Measurements from ENCODE around the gene XPR1. TPM values are rescaled to one million over a fixed set of nuclear protein-coding genes. Genes with fewer than 3 reads are reported as not detected.

Gene XPR1
- total RNA-seq, 3 donors from 2014 or later (not counting 1 experiment from before 2014, with no cell fraction given), result 14.8 to 18.2 (median 16.7) TPM

DNA sequence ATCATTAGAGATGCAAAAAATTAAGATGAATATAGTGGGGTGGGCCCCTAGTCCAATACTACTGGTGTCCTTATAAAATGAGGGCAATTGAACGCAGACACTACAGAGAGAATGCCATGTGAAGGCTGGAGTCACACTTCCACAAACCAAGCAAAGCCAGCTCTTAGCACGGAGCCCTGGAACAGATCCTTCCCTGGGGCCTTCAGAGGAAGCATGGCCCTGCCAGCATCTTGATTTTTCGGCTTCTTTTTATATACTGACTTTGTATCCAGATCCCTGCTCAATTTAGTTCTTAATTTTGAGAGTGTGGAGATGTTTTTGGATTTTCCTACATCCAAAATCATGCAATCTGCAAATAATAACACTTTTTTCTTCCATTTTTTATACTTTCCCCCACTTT lies 270.7 kb downstream of the XPR1 start:
- Histone ChIP-seq H3K27ac (ENCODE audit: low read length) (no peak overlapping the region), H3K9me3 (ENCODE audit: control insufficient read depth, insufficient read depth, low read length) (no peaks in the 10 kb centered on the region), H3K4me1 (ENCODE audit: control insufficient read depth, insufficient read depth, low read length) (no peaks in the 10 kb centered on the region), H3K27me3 (ENCODE audit: control insufficient read depth, insufficient read depth, low read length) (no peaks in the 10 kb centered on the region), H3K36me3 (ENCODE audit: control insufficient read depth, insufficient read depth, low read length) (no peaks in the 10 kb centered on the region), H3K4me3 (ENCODE audit: low read length) (no peak overlapping the region)
- no peaks in the 10 kb centered on the region for H3K4me1 Mint-ChIP-seq
- H3K4me3 Mint-ChIP-seq, result no peak overlapping the region
- DNase-seq (no peak), ATAC-seq (no peak)
- intact Hi-C loops (cut with micrococcal nuclease), result no loop called here
- H3K9me3 Mint-ChIP-seq, result no peaks in the 10 kb centered on the region
- H3K36me3 Mint-ChIP-seq, result no peaks in the 10 kb centered on the region
- no peaks in the 10 kb centered on the region for H3K27me3 Mint-ChIP-seq (ENCODE audit: low read depth in 2 of 2)
- TF ChIP-seq, protein P1, sequence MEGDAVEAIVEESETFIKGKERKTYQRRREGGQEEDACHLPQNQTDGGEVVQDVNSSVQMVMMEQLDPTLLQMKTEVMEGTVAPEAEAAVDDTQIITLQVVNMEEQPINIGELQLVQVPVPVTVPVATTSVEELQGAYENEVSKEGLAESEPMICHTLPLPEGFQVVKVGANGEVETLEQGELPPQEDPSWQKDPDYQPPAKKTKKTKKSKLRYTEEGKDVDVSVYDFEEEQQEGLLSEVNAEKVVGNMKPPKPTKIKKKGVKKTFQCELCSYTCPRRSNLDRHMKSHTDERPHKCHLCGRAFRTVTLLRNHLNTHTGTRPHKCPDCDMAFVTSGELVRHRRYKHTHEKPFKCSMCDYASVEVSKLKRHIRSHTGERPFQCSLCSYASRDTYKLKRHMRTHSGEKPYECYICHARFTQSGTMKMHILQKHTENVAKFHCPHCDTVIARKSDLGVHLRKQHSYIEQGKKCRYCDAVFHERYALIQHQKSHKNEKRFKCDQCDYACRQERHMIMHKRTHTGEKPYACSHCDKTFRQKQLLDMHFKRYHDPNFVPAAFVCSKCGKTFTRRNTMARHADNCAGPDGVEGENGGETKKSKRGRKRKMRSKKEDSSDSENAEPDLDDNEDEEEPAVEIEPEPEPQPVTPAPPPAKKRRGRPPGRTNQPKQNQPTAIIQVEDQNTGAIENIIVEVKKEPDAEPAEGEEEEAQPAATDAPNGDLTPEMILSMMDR (IDR thresholded peaks at IDR 0.05), result no peak
- WGBS (ENCODE audit: insufficient coverage), result 97% methylated on average over 3 of the region's 3 CpGs
- H3K27ac Mint-ChIP-seq, result no peak overlapping the region

DNA sequence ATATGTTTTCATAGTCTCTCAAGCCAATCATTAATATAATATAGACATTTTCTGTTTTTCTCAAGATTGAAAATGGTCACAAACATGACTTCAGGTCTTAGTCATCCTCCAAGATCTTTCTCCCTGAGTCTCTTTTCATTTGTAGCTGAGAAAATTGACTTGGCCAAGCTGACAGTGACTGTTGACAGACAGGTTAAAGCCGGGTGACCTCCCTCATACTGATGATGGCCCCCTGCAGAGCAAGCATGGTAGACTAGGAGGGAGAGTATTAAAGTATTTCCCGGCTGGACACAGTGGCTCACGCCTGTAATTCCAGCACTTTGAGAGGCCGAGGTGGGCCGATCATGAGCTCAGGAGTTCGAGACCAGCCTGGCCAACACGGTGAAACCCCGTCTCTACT lies 274.1 kb downstream of the XPR1 start:
- TF ChIP-seq, protein P1 (IDR thresholded peaks at IDR 0.05), result no peak
- Mint-ChIP-seq H3K36me3 (no peaks in the 10 kb centered on the region), H3K27me3 (ENCODE audit: low read depth in 2 of 2) (peaks cover 8 to 14% of the 10 kb centered on the region in 2 donors), H3K9me3 (no peaks in the 10 kb centered on the region), H3K4me1 (no peaks in the 10 kb centered on the region), H3K4me3 (no peak overlapping the region), H3K27ac (no peak overlapping the region)
- Histone ChIP-seq H3K4me3 (ENCODE audit: low read length) (no peak overlapping the region), H3K4me1 (ENCODE audit: control insufficient read depth, insufficient read depth, low read length) (no peaks in the 10 kb centered on the region), H3K9me3 (ENCODE audit: control insufficient read depth, insufficient read depth, low read length) (no peaks in the 10 kb centered on the region), H3K27me3 (ENCODE audit: control insufficient read depth, insufficient read depth, low read length) (no peaks in the 10 kb centered on the region), H3K27ac (ENCODE audit: low read length) (no peak overlapping the region), H3K36me3 (ENCODE audit: control insufficient read depth, insufficient read depth, low read length) (no peaks in the 10 kb centered on the region)
- ATAC-seq (no peak), DNase-seq (no peak)
- intact Hi-C loops (cut with micrococcal nuclease), result no loop called here
- 97% methylated on average over 8 of the region's 8 CpGs for WGBS (ENCODE audit: insufficient coverage)

DNA sequence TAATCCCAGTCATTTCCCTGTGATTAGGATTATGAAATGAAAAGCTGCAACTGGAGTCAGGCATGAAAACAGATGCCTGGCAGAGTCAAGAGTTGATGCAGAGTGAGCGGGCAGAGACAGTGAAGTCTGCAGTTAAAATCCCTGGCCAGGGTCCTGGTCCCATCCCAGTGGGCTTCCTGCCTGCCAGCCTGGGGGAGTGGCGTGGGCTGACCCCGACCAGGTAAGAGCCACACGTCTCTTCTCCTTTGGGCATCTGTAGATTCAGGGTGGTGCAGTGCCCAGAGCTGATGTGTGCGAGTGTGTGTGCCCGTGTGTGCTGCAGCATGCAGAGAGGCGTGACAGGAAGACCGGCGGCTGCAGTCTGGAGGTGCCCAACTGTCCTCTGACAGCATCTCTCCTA lies 274.7 kb downstream of the XPR1 start:
- H3K9me3 Mint-ChIP-seq, result no peaks in the 10 kb centered on the region
- H3K4me1 Mint-ChIP-seq, result no peaks in the 10 kb centered on the region
- intact Hi-C loops (cut with micrococcal nuclease), result no loop called here
- Histone ChIP-seq H3K4me3 (ENCODE audit: low read length) (no peak overlapping the region), H3K27ac (ENCODE audit: low read length) (no peak overlapping the region), H3K9me3 (ENCODE audit: control insufficient read depth, insufficient read depth, low read length) (no peaks in the 10 kb centered on the region), H3K27me3 (ENCODE audit: control insufficient read depth, insufficient read depth, low read length) (no peaks in the 10 kb centered on the region), H3K4me1 (ENCODE audit: control insufficient read depth, insufficient read depth, low read length) (no peaks in the 10 kb centered on the region), H3K36me3 (ENCODE audit: control insufficient read depth, insufficient read depth, low read length) (no peaks in the 10 kb centered on the region)
- H3K27me3 Mint-ChIP-seq (ENCODE audit: low read depth in 2 of 2), result peaks cover 10 to 14% of the 10 kb centered on the region in 2 donors
- H3K27ac Mint-ChIP-seq, result no peak overlapping the region
- 87% methylated on average over 9 of the region's 9 CpGs for WGBS (ENCODE audit: insufficient coverage)
- TF ChIP-seq, protein P1 (IDR thresholded peaks at IDR 0.05), result no peak
- no peak overlapping the region for H3K4me3 Mint-ChIP-seq
- DNase-seq (no peak), ATAC-seq (no peak)
- H3K36me3 Mint-ChIP-seq, result no peaks in the 10 kb centered on the region

DNA sequence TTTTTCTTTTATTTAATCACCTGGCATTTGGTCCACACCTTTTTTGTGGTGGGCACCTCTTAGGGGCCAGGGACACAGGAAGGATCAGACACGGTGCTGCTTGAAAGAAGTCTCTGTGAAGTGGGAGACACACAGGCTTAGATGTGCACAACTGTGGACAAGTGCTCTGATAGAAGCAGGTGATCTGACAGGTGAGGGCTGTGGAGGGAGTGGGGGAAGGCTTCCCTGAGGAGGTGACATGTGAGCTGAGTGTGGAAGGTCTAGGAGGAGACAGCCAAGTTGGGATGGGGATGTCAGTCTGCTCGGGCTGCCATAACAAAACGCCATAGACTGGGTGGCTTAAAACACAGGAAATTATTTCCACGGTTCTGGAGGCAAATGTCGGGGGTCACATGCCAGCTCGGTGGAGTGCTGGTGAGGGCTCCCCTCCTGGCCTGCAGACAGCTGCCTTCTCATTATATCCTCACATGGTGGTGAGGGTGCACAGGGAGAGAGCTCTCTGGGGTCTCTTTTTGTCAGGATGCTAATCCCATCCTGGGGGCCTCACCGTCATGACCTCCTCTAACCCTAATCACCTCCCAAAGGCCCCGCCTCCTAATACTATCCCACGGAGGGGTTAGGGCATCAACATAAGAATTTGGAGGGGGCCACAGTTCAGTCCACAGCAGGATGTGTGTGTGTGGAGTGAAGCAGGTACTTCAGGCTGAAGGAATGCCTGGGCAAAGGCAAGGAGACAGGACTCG lies 275.7 kb downstream of the XPR1 start:
- DNase-seq, result no peak
- no peak overlapping the region for H3K27ac Mint-ChIP-seq
- intact Hi-C loops (cut with micrococcal nuclease), result no loop called here

More for the DNA sequence above, 275.7 kb downstream of the XPR1 start:
- no peaks in the 10 kb centered on the region for H3K36me3 ChIP-seq (ENCODE audit: control insufficient read depth, insufficient read depth, low read length)
- H3K9me3 ChIP-seq (ENCODE audit: control insufficient read depth, insufficient read depth, low read length), result no peaks in the 10 kb centered on the region
- peaks cover 7% of the 10 kb centered on the region for H3K4me1 ChIP-seq (ENCODE audit: control insufficient read depth, insufficient read depth, low read length)
- WGBS (ENCODE audit: insufficient coverage), result 85% methylated on average over 10 of the region's 10 CpGs
- H3K27me3 Mint-ChIP-seq (ENCODE audit: low read depth in 2 of 2), result peaks cover 14 to 16% of the 10 kb centered on the region in 2 donors
- peaks cover 0 to 3% of the 10 kb centered on the region in 2 donors for H3K4me1 Mint-ChIP-seq
- H3K27ac ChIP-seq (ENCODE audit: low read length), result no peak overlapping the region
- no peaks in the 10 kb centered on the region for H3K36me3 Mint-ChIP-seq
- no peak overlapping the region for H3K4me3 Mint-ChIP-seq
- no peaks in the 10 kb centered on the region for H3K9me3 Mint-ChIP-seq
- no peak overlapping the region for H3K4me3 ChIP-seq (ENCODE audit: low read length)
- peaks cover 5% of the 10 kb centered on the region for H3K27me3 ChIP-seq (ENCODE audit: control insufficient read depth, insufficient read depth, low read length)
- TF ChIP-seq, protein P1 (IDR thresholded peaks at IDR 0.05), result no peak
- no peak for ATAC-seq

Measured in natural killer cell (primary cell).